GM20000 (cell line): ENCODE results near the gene TRAPPC8.
"Not testable (repeated sequence)": the region's sequence is repeated elsewhere in the genome, so short reads cannot be mapped to it uniquely, and the experiment has no call there.

Experiments used
- DNase-seq: peaks from one replicate; pipeline ENCODE4 v3.0.0; 2012; ENCODE audit warnings: low spot score
- TF ChIP-seq, protein P1 (sequence below): IDR thresholded peaks from 2 replicates; pipeline ENCODE4 v1.5.1; 2012; ENCODE audit warnings: mild to moderate bottlenecking, control low read depth; ENCODE audit errors: extremely low read depth, missing control alignments

Gene TRAPPC8

DNA sequence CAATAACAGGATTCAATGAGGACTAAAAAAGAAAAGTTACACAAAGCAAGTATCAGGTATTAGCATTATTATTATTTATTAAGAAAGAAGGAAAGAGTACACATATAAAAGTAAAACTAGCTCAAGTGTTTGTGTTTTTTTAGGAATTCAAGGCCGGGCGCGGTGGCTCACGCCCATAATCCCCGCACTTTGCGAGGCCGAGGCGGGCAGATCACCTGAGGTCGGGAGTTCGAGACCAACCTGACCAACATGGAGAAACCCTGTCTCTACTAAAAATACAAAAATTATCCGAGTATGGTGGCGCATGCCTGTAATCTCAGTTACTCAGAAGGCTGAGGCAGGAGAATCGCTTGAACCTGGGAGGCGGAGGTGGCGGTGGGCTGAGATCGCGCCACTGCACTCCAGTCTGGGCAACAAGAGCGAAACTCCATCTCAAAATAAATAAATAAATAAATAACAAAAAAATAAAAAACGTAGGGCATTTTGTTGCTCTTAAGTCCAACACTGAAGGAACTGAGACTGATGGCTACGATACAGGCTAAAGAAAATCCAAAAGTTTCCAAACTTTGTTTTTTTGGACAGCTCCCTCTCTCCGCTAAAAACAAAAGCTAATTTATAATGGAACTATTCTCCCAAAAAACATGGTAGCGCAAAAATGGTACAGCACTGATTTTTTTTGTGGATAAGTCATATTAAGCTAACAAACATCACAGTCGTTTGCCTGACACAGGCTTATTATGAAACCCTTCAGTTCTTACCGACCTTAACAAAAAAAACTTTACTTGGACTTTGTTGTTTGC is 1.7 kb downstream of the TRAPPC8 start:
- DNase-seq = no peak
- TF ChIP-seq, protein P1, sequence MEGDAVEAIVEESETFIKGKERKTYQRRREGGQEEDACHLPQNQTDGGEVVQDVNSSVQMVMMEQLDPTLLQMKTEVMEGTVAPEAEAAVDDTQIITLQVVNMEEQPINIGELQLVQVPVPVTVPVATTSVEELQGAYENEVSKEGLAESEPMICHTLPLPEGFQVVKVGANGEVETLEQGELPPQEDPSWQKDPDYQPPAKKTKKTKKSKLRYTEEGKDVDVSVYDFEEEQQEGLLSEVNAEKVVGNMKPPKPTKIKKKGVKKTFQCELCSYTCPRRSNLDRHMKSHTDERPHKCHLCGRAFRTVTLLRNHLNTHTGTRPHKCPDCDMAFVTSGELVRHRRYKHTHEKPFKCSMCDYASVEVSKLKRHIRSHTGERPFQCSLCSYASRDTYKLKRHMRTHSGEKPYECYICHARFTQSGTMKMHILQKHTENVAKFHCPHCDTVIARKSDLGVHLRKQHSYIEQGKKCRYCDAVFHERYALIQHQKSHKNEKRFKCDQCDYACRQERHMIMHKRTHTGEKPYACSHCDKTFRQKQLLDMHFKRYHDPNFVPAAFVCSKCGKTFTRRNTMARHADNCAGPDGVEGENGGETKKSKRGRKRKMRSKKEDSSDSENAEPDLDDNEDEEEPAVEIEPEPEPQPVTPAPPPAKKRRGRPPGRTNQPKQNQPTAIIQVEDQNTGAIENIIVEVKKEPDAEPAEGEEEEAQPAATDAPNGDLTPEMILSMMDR = no peak

DNA sequence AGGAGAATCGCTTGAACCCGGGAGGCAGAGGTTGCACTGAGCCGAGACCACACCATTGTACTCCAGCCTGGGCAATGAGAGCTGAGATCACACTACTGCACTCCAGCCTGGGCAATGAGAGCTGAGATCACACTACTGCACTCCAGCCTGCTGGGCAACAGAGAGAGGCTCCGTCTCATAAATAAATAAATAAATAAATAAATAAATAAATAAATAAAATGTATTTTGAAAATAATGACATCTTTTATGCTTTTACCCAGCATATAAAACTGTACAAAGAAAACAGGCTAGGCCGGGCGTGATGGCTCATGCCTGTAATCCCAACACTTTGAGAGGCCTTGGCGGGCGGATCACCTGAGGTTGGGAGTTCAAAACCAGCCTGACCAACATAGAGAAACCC is 8.2 kb downstream of the TRAPPC8 start:
- not testable (repeated sequence) for DNase-seq

DNA sequence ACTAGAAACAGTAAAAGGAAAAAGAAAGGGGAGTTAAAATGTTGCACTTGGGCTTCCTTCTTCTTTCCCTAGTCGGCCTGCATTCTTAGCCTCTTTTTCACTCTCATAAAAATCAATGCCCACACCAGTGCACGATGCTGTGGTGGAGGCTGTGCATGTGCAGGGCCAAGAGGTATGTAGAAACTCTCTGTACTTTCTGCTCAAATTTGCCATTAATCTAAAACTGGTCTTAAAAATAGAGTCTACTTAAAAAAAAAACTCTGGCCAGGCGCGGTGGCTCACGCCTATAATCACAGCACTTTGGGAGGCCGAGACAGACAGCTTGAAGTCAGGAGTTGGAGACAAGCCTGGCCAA is 11.1 kb downstream of the TRAPPC8 start:
- DNase-seq = no peak
- TF ChIP-seq, protein P1 = no peak

DNA sequence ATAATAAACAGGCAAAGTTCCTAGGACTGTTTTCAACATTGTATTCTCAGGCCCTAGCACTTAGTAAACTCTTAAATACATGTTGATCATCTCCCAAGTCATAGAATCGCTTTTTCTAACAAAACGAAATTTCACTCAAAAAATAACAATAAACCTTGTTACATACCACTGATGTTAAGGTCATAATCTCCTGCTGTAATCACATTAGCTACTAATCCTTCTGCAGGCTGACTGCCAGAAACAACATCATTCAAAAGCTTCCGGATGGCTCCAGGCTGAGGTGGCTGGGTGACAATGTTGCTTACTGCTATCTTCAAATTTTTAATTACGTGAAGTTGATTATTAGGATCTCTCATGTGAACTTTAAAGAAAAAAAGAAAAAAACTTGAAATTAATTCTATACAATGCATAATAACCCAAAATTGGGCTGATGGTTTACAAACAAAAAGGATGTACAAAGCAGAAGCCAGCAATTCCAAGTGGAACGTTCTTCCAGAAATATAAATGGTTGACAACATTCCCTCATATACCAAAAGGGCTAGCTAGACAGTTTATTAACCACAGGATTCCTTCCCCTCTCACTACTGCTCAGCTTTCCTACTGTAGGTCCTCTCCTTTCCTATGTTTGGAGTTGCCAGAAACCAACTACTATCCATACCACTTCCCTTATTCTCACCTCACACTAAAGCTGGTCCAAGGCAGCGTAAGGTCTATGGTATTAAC is 11.6 kb downstream of the TRAPPC8 start:
- DNase-seq = no peak
- TF ChIP-seq, protein P1 = no peak

DNA sequence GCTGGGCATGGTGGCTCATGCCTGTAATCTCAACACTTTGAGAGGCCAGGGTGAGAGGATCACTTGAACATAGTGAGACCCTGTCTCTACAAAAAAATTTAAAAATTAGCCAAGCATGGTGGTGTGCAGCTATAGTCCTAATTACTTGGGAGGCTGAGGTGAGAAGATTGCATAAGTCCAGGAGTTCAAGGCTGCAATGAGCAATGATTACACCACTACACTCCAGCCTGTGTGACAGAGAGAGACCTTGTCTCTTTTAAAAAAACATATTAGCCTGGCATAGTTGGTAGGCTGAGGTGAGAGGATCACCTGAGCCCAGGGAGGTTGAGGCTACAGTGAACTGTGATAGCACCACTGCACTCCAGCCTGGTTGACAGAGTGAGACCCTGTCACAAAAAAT is 13.7 kb downstream of the TRAPPC8 start:
- TF ChIP-seq, protein P1 = no peak
- no peak for DNase-seq

DNA sequence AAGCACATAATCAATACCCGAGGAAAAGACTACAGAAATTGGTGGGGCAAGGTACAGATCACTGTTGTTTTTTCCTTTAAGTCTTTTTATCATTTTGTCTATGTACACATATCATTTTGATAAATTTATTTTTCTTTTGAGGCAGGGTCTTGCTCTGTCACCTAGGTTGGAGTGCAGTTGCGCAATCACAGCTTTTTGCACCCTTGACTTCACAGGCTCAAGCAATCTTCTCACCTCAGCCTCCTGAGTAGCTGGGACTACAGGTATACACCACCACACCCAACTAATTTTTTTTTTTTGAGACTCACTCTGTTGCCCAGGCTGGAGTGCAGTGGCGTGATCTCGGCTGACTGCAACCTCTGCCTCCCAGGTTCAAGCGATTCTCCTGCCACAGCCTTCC is 15.9 kb downstream of the TRAPPC8 start:
- not testable (repeated sequence) for DNase-seq

DNA sequence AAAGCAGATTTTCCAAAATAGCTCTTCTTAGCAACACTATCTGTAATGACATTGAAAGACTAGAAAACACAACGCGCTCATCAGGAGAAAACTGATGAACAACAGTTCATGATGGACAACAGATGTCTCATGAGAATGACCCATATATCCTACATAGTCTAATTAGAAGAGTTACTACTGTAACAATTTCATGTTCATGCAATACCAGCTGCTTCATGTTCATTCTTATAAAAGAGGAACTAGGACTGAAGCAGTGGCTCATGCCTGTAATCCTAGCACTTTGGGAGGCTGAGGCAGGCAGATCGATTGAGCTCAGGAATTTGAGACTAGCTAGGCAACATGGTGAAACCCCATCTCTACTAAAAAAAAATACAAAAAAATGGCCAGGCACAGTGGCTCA is 22.7 kb downstream of the TRAPPC8 start:
- TF ChIP-seq, protein P1 = no peak
- no peak for DNase-seq

DNA sequence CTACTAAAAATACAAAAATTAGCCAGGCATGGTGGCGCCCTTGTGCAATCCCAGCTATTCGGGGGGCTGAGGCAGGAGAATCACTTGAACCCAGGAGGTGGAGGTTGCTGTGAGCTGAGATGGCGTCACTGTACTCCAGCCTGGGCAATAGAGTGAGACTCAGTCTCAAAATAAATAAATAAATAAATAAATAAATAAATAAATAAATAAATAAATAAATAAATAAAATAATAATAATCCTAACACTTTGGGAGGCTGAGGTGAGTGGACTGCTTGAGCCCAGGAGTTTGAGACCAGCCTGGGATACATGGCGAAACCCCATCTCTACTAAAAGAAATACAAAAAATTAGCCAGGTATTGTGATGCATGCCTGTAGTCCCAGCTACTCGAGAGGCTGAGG is 23.6 kb downstream of the TRAPPC8 start:
- not testable (repeated sequence) for DNase-seq

DNA sequence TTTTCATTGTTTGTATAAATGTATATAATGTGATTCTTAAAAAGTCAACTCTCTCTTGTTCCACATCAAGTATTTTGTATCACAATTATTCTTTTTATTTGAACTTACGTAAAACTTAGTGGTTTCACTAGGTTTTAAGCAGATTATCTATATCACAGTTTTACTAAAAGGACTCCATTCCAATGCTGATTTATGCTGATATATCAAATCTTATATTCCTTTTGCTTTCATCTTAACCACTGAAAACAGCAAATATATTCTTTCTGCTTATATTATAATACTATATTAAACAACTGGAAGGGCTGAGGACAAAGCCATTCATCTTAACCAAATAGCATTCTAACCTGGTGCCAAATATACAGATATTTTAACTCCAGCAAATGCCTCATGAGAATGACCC is 24.2 kb downstream of the TRAPPC8 start:
- DNase-seq = no peak
- TF ChIP-seq, protein P1 = no peak
